GM13977 (cell line): ENCODE results near the gene WAS.

Experiments used
- DNase-seq: peaks from one replicate; pipeline ENCODE4 v3.0.0; 2012; ENCODE audit warnings: low spot score
- in situ Hi-C: fragments of 300-500 bp; cut with MboI; formaldehyde crosslinking; loops from one replicate; pipeline ENCODE4 v1.12.0; 2022; ENCODE audit warnings: low sequenced_read_pairs, low pct_unique_long_range_greater_than_20kb, mixed read lengths, inconsistent platforms; ENCODE audit not compliant: unreplicated experiment
- TF ChIP-seq, protein P1 (sequence below): IDR thresholded peaks from 2 replicates; pipeline ENCODE4 v1.5.1; 2012; ENCODE audit warnings: mild to moderate bottlenecking, control low read depth; ENCODE audit not compliant: insufficient read depth; ENCODE audit errors: extremely low read depth, missing control alignments

The WAS gene

GRCh38 chrX:48720577-48721250 lies 37.1 kb downstream of the WAS start:
- TF ChIP-seq, protein P1, sequence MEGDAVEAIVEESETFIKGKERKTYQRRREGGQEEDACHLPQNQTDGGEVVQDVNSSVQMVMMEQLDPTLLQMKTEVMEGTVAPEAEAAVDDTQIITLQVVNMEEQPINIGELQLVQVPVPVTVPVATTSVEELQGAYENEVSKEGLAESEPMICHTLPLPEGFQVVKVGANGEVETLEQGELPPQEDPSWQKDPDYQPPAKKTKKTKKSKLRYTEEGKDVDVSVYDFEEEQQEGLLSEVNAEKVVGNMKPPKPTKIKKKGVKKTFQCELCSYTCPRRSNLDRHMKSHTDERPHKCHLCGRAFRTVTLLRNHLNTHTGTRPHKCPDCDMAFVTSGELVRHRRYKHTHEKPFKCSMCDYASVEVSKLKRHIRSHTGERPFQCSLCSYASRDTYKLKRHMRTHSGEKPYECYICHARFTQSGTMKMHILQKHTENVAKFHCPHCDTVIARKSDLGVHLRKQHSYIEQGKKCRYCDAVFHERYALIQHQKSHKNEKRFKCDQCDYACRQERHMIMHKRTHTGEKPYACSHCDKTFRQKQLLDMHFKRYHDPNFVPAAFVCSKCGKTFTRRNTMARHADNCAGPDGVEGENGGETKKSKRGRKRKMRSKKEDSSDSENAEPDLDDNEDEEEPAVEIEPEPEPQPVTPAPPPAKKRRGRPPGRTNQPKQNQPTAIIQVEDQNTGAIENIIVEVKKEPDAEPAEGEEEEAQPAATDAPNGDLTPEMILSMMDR, result no peak
- in situ Hi-C loops, result no loop called here

DNA sequence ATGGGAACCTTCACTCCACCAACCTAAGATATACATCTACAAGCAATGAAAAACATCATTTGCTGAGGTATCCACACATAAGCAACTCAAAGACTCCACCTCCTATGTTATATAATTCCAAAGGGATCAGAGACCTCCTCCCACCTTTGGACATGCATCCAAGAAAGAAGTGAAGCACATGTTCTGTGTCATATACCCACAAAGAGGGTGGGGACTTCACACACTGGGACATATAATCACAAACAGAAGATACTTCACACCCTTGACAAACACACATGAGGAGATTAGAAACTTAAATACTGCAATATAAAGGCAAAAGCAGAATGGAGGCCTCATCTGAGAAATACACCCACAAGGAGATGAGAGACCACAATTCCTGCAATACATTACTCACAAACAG lies 38.3 kb downstream of the WAS start:
- in situ Hi-C loops, result no loop called here
- no peak for DNase-seq
- TF ChIP-seq, protein P1, result no peak

More at GRCh38 chrX:48720577-48721250, 37.1 kb downstream of the WAS start:
- no peak for DNase-seq

DNA sequence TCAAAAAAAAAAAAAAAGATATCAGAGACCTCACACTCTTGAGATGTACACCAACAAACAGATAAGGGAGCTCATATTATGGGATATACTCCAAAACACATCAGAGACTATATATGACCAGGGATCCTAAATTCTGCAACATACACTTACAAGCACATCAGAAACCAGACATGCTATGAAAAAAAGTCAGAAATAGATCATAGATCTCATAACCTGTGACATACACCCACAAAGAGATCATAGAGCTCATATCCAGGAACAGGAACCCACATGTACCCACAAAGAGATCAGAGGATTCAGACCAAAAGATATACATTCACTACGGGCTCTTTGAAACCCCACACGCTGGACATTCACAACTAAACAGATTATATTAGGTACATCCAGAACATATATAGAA lies 43.0 kb downstream of the WAS start:
- TF ChIP-seq, protein P1, result no peak
- in situ Hi-C loops, result no loop called here
- no peak for DNase-seq

GRCh38 chrX:48728653-48729052 lies 45.1 kb downstream of the WAS start:
- TF ChIP-seq, protein P1, result no peak
- in situ Hi-C loops, result no loop called here

DNA sequence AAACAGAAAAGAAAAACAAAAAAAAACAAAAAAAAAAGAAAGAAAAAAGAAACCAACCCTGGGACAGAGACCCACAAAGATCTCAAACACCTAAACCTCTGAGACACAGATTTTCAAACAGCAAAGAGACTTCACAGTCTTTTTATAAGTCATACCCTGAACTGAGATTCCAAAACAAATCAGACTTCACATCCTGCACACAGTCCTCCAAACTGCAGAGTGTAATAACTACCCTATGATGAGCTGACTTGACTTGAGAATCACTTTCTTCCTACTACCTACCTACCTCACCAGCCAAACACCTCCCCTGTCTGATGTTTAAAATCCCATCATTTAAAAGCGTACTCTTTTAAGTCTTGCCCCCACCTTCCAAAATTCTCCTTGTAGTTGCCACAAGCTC lies 52.7 kb downstream of the WAS start:
- DNase-seq, result no peak
- TF ChIP-seq, protein P1, result no peak
- in situ Hi-C loops, result no loop called here

More at GRCh38 chrX:48728653-48729052, 45.1 kb downstream of the WAS start:
- no peak for DNase-seq

- no peak for DNase-seq
- in situ Hi-C loops, result no loop called here
- TF ChIP-seq, protein P1, result no peak
Measured at GRCh38 chrX:48736878-48737212, 53.2 kb downstream of the WAS start.
